Measurements from ENCODE around the gene AMMECR1L.
"Not testable (repeated sequence)": the region's sequence is repeated elsewhere in the genome, so short reads cannot be mapped to it uniquely, and the experiment has no call there.

AMMECR1L gene

GRCh38 chr2:127913808-127914457 lies 28.2 kb upstream of the AMMECR1L start:
- H3K4me3 Mint-ChIP-seq = no peak overlapping the region
- H3K9me3 Mint-ChIP-seq = no peaks in the 10 kb centered on the region
- H3K27ac Mint-ChIP-seq = no peak overlapping the region
- no peaks in the 10 kb centered on the region for H3K36me3 Mint-ChIP-seq (ENCODE audit: low read depth)
- no peak for TF ChIP-seq CTCF (IDR thresholded peaks at IDR 0.05; ENCODE audit: unreplicated experiment in 3 of 3)
- peaks cover 4% of the 10 kb centered on the region for H3K27me3 Mint-ChIP-seq (ENCODE audit: low read depth)
- no peaks in the 10 kb centered on the region for H3K4me1 Mint-ChIP-seq

- no peak for TF ChIP-seq CTCF (IDR thresholded peaks at IDR 0.05; ENCODE audit: unreplicated experiment in 3 of 3)
- Mint-ChIP-seq H3K27ac (no peak overlapping the region), H3K36me3 (ENCODE audit: low read depth) (no peaks in the 10 kb centered on the region), H3K4me1 (no peaks in the 10 kb centered on the region), H3K4me3 (no peak overlapping the region), H3K27me3 (ENCODE audit: low read depth) (peaks cover 5% of the 10 kb centered on the region), H3K9me3 (no peaks in the 10 kb centered on the region)
Observed at GRCh38 chr2:127911737-127912136, 26.0 kb upstream of the AMMECR1L start.

- H3K4me1 Mint-ChIP-seq = no peaks in the 10 kb centered on the region
- no peak overlapping the region for H3K27ac Mint-ChIP-seq
- H3K4me3 Mint-ChIP-seq = no peak overlapping the region
- TF ChIP-seq CTCF (IDR thresholded peaks at IDR 0.05; ENCODE audit: unreplicated experiment in 3 of 3) = no peak
- peaks cover 17% of the 10 kb centered on the region for H3K27me3 Mint-ChIP-seq (ENCODE audit: low read depth)
- H3K36me3 Mint-ChIP-seq (ENCODE audit: low read depth) = no peaks in the 10 kb centered on the region
- no peaks in the 10 kb centered on the region for H3K9me3 Mint-ChIP-seq
Observed at GRCh38 chr2:127910415-127910814, 24.7 kb upstream of the AMMECR1L start.

- H3K27me3 Mint-ChIP-seq (ENCODE audit: low read depth) = peaks cover 21% of the 10 kb centered on the region
Observed at GRCh38 chr2:127909019-127909418, 23.3 kb upstream of the AMMECR1L start.

GRCh38 chr2:127907733-127908400 lies 22.1 kb upstream of the AMMECR1L start:
- not testable (repeated sequence) for H3K4me1 Mint-ChIP-seq; H3K9me3 Mint-ChIP-seq; H3K36me3 Mint-ChIP-seq (ENCODE audit: low read depth); H3K4me3 Mint-ChIP-seq; H3K27ac Mint-ChIP-seq
- H3K27me3 Mint-ChIP-seq (ENCODE audit: low read depth) = peaks cover 21% of the 10 kb centered on the region

More at GRCh38 chr2:127909019-127909418, 23.3 kb upstream of the AMMECR1L start:
- Mint-ChIP-seq H3K36me3 (ENCODE audit: low read depth) (no peaks in the 10 kb centered on the region), H3K9me3 (no peaks in the 10 kb centered on the region), H3K4me1 (no peaks in the 10 kb centered on the region), H3K27ac (no peak overlapping the region), H3K4me3 (no peak overlapping the region)
- TF ChIP-seq CTCF (IDR thresholded peaks at IDR 0.05; ENCODE audit: unreplicated experiment in 3 of 3) = no peak

GRCh38 chr2:127906206-127906926 lies 20.6 kb upstream of the AMMECR1L start:
- no peak overlapping the region for H3K27ac Mint-ChIP-seq
- no peaks in the 10 kb centered on the region for H3K36me3 Mint-ChIP-seq (ENCODE audit: low read depth)
- H3K4me1 Mint-ChIP-seq = no peaks in the 10 kb centered on the region
- TF ChIP-seq CTCF (IDR thresholded peaks at IDR 0.05; ENCODE audit: unreplicated experiment in 3 of 3) = no peak
- peaks cover 21% of the 10 kb centered on the region for H3K27me3 Mint-ChIP-seq (ENCODE audit: low read depth)
- no peaks in the 10 kb centered on the region for H3K9me3 Mint-ChIP-seq
- peak overlapping the region in 1 of 3 experiments; percentile 44 for H3K4me3 Mint-ChIP-seq

Data from nephron (organoid).